Measurements from ENCODE around the gene UBAC2.

DNA sequence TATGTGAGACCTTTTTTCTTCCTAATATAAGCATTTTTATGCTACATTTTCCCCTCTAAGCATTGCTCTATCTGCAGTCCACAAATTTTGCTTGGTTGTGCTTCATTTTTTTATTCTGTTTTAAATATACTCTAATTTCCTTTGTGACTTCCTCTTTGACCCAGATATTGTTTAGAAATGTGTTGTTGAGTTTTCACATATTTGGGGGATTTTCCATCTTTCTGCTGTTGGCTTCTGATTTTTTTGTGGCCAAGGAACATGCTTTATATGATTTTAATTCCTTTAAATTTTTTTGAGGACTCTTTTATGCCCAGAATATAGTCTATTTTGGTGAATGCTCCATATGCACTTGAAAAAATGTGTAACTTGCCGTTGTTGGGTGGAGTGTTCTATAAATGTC, 22.9 kb downstream of the UBAC2 start:
- no peak for TF ChIP-seq POLR2AphosphoS5 (IDR thresholded peaks at IDR 0.05; ENCODE audit: low read depth, low read length)
- TF ChIP-seq POLR2A (IDR thresholded peaks at IDR 0.05; ENCODE audit: low read depth, low read length) = no peak
- no peak for TF ChIP-seq TAF1 (IDR thresholded peaks at IDR 0.05; ENCODE audit: low read depth, low read length)
- TF ChIP-seq SPI1 (IDR thresholded peaks at IDR 0.05; ENCODE audit: low read depth, low read length) = 0 out of 2 replicates have a peak, but pooled peaks have one; percentile 26
